SJCRH30 (cell line): ENCODE measurements around the gene TRABD2A. TPM values are rescaled to one million over a fixed set of nuclear protein-coding genes. Genes with fewer than 3 reads are reported as not detected.
"Not testable (repeated sequence)": the region's sequence is repeated elsewhere in the genome, so short reads cannot be mapped to it uniquely, and the experiment has no call there.

ENCODE experiments used
- DNase-seq, 2 experiments: peaks; one replicate each; pipeline ENCODE4 v3.0.0-alpha.2; 2015 to 2020
- H3K27ac ChIP-seq: fragments of 250-450 bp; sonication (Bioruptor Pico); 2 replicates; pipeline ENCODE4 v1.5.1; 2020; ENCODE audit warnings: mild to moderate bottlenecking, moderate library complexity
- H3K27me3 ChIP-seq: fragments of 250-450 bp; sonication (Bioruptor Pico); 2 replicates; pipeline ENCODE4 v1.5.1; 2020; ENCODE audit warnings: mild to moderate bottlenecking, moderate library complexity
- H3K36me3 ChIP-seq: fragments of 250-450 bp; sonication (Bioruptor Pico); 2 replicates; pipeline ENCODE4 v1.5.1; 2020; ENCODE audit warnings: mild to moderate bottlenecking, moderate library complexity
- H3K4me1 ChIP-seq: fragments of 250-450 bp; sonication (Bioruptor Pico); 2 replicates; pipeline ENCODE4 v1.5.1; 2020; ENCODE audit warnings: mild to moderate bottlenecking, moderate library complexity
- H3K4me3 ChIP-seq: fragments of 250-450 bp; sonication (Bioruptor Pico); 2 replicates; pipeline ENCODE4 v1.5.1; 2020; ENCODE audit warnings: mild to moderate bottlenecking, moderate library complexity
- H3K9me3 ChIP-seq: fragments of 250-450 bp; sonication (Bioruptor Pico); replicated peaks from 2 replicates; pipeline ENCODE4 v1.5.1; 2020; ENCODE audit warnings: mild to moderate bottlenecking, moderate library complexity
- total RNA-seq: library from RNA; depleted of rRNA; stranded (reverse); fragments of >200 nt; shearing (Covaris generic); gene quantifications from 2 replicates; pipeline ENCODE4 v1.2.3, GENCODE V29; 2014

TRABD2A gene
- total RNA-seq, 1 experiment from 2014 or later: 1.4 TPM

GRCh38 chr2:84878896-84879583, 1.8 kb downstream of the TRABD2A start:
- DNase-seq: no peak
- H3K4me3 ChIP-seq: no peak overlapping the region
- no peaks in the 10 kb centered on the region for H3K9me3 ChIP-seq
- no peaks in the 10 kb centered on the region for H3K36me3 ChIP-seq
- H3K4me1 ChIP-seq: no peaks in the 10 kb centered on the region; the same call in 1 of the 2 replicates
- H3K27me3 ChIP-seq: peaks cover 19% of the 10 kb centered on the region
- no peak overlapping the region for H3K27ac ChIP-seq

- Histone ChIP-seq H3K4me1 (no peaks in the 10 kb centered on the region; the same call in 1 of the 2 replicates), H3K4me3 (no peak overlapping the region), H3K27me3 (peaks cover 14% of the 10 kb centered on the region)
Measured at GRCh38 chr2:84878459-84878858, 2.4 kb downstream of the TRABD2A start.

GRCh38 chr2:84876369-84876768, 4.5 kb downstream of the TRABD2A start:
- no peaks in the 10 kb centered on the region for H3K36me3 ChIP-seq
- no peaks in the 10 kb centered on the region; the same call in 1 of the 2 replicates for H3K4me1 ChIP-seq
- H3K9me3 ChIP-seq: no peaks in the 10 kb centered on the region
- H3K27me3 ChIP-seq: peaks cover 17% of the 10 kb centered on the region
- no peak overlapping the region for H3K27ac ChIP-seq
- H3K4me3 ChIP-seq: no peak overlapping the region
- no peak for DNase-seq

More at GRCh38 chr2:84878459-84878858, 2.4 kb downstream of the TRABD2A start:
- Histone ChIP-seq H3K9me3 (no peaks in the 10 kb centered on the region), H3K27ac (no peak overlapping the region), H3K36me3 (no peaks in the 10 kb centered on the region)
- DNase-seq: no peak

GRCh38 chr2:84875619-84876018, 5.3 kb downstream of the TRABD2A start:
- not testable (repeated sequence) for H3K9me3 ChIP-seq, H3K36me3 ChIP-seq, DNase-seq, H3K27ac ChIP-seq, H3K4me1 ChIP-seq, H3K4me3 ChIP-seq
- H3K27me3 ChIP-seq: peaks cover 14% of the 10 kb centered on the region

- no peak overlapping the region for H3K4me3 ChIP-seq
- H3K27ac ChIP-seq: no peak overlapping the region
- H3K27me3 ChIP-seq: peaks cover 10% of the 10 kb centered on the region
- DNase-seq: no peak
- H3K9me3 ChIP-seq: no peaks in the 10 kb centered on the region
- no peaks in the 10 kb centered on the region for H3K36me3 ChIP-seq
- H3K4me1 ChIP-seq: no peaks in the 10 kb centered on the region
Measured at GRCh38 chr2:84875213-84875560, 5.7 kb downstream of the TRABD2A start.

- Histone ChIP-seq H3K9me3 (no peaks in the 10 kb centered on the region), H3K4me1 (no peaks in the 10 kb centered on the region), H3K36me3 (no peaks in the 10 kb centered on the region), H3K4me3 (no peak overlapping the region), H3K27me3 (0 out of 2 replicates have a peak, but pooled peaks cover 8% of the 10 kb centered on the region), H3K27ac (no peak overlapping the region)
- DNase-seq: no peak
Measured at GRCh38 chr2:84874381-84875212, 6.3 kb downstream of the TRABD2A start.

- DNase-seq: no peak
- Histone ChIP-seq H3K27ac (no peak overlapping the region), H3K4me3 (no peak overlapping the region), H3K27me3 (0 out of 2 replicates have a peak, but pooled peaks cover 8% of the 10 kb centered on the region), H3K4me1 (no peaks in the 10 kb centered on the region), H3K36me3 (no peaks in the 10 kb centered on the region), H3K9me3 (no peaks in the 10 kb centered on the region)
Measured at GRCh38 chr2:84873350-84873749, 7.5 kb downstream of the TRABD2A start.

GRCh38 chr2:84872691-84873090, 8.2 kb downstream of the TRABD2A start:
- DNase-seq, H3K36me3 ChIP-seq, H3K4me3 ChIP-seq, H3K27me3 ChIP-seq, H3K9me3 ChIP-seq, H3K4me1 ChIP-seq, H3K27ac ChIP-seq: not testable (repeated sequence)

GRCh38 chr2:84870306-84870705, 10.6 kb downstream of the TRABD2A start:
- no peak for DNase-seq
- Histone ChIP-seq H3K9me3 (0 out of 2 replicates have a peak, but pooled peaks cover 2% of the 10 kb centered on the region), H3K4me1 (no peaks in the 10 kb centered on the region), H3K36me3 (no peaks in the 10 kb centered on the region), H3K4me3 (no peak overlapping the region), H3K27me3 (0 out of 2 replicates have a peak, but pooled peaks cover 5% of the 10 kb centered on the region), H3K27ac (no peak overlapping the region)

GRCh38 chr2:84868327-84868726, 12.6 kb downstream of the TRABD2A start:
- H3K27ac ChIP-seq, H3K9me3 ChIP-seq, H3K4me1 ChIP-seq, H3K27me3 ChIP-seq, H3K4me3 ChIP-seq, DNase-seq, H3K36me3 ChIP-seq: not testable (repeated sequence)

- 0 out of 2 replicates have a peak, but pooled peaks cover 2% of the 10 kb centered on the region for H3K9me3 ChIP-seq
- H3K4me1 ChIP-seq: no peaks in the 10 kb centered on the region
- no peaks in the 10 kb centered on the region for H3K27me3 ChIP-seq
- H3K4me3 ChIP-seq: no peak overlapping the region
- H3K27ac ChIP-seq: no peak overlapping the region
- no peaks in the 10 kb centered on the region for H3K36me3 ChIP-seq
- no peak for DNase-seq
Measured at GRCh38 chr2:84866122-84866521, 14.8 kb downstream of the TRABD2A start.

- H3K9me3 ChIP-seq: 0 out of 2 replicates have a peak, but pooled peaks cover 2% of the 10 kb centered on the region
- no peak overlapping the region for H3K27ac ChIP-seq
- H3K36me3 ChIP-seq: no peaks in the 10 kb centered on the region
- H3K27me3 ChIP-seq: 0 out of 2 replicates have a peak, but pooled peaks cover 5% of the 10 kb centered on the region
- no peaks in the 10 kb centered on the region for H3K4me1 ChIP-seq
- H3K4me3 ChIP-seq: no peak overlapping the region
- DNase-seq: peak in 1 of 2 experiments; percentile 36
Measured at GRCh38 chr2:84865181-84865783, 15.6 kb downstream of the TRABD2A start.

- no peaks in the 10 kb centered on the region for H3K9me3 ChIP-seq
- DNase-seq: no peak
- H3K4me3 ChIP-seq: no peak overlapping the region
- H3K4me1 ChIP-seq: no peaks in the 10 kb centered on the region
- no peaks in the 10 kb centered on the region for H3K36me3 ChIP-seq
- 0 out of 2 replicates have a peak, but pooled peaks cover 8% of the 10 kb centered on the region for H3K27me3 ChIP-seq
- H3K27ac ChIP-seq: no peak overlapping the region
Measured at GRCh38 chr2:84862006-84862405, 18.9 kb downstream of the TRABD2A start.

GRCh38 chr2:84861539-84861938, 19.3 kb downstream of the TRABD2A start:
- no peak for DNase-seq
- no peaks in the 10 kb centered on the region for H3K9me3 ChIP-seq
- no peaks in the 10 kb centered on the region for H3K4me1 ChIP-seq
- peaks cover 8% of the 10 kb centered on the region; the same call in 1 of the 2 replicates for H3K27me3 ChIP-seq
- H3K27ac ChIP-seq: no peak overlapping the region
- no peaks in the 10 kb centered on the region for H3K36me3 ChIP-seq
- no peak overlapping the region for H3K4me3 ChIP-seq

GRCh38 chr2:84858937-84859336, 21.9 kb downstream of the TRABD2A start:
- DNase-seq: no peak
- H3K27ac ChIP-seq: no peak overlapping the region
- no peaks in the 10 kb centered on the region for H3K4me1 ChIP-seq
- H3K36me3 ChIP-seq: no peaks in the 10 kb centered on the region
- H3K27me3 ChIP-seq: peaks cover 12% of the 10 kb centered on the region; the same call in 1 of the 2 replicates
- H3K9me3 ChIP-seq: no peaks in the 10 kb centered on the region
- no peak overlapping the region for H3K4me3 ChIP-seq
